GM23338 (cell line): ENCODE measurements around the gene ZNF641. TPM values are rescaled to one million over a fixed set of nuclear protein-coding genes. Genes with fewer than 3 reads are reported as not detected.

Experiments used
- ATAC-seq: fragments of 200-7000 bp; cut with Tn5 transposase; 3 replicates; pipeline ENCODE4 v1.9.1; 2020
- DNase-seq: peaks from one replicate; pipeline ENCODE4 v3.0.0-alpha.2; 2015; ENCODE audit warnings: low spot score
- H2AFZ ChIP-seq: fragments of 200-600 bp; sonication (generic); 2 replicates; pipeline ENCODE4 v1.8.0; 2016; ENCODE audit warnings: antibody characterized with exemption, mild to moderate bottlenecking, moderate library complexity
- H3F3A ChIP-seq: fragments of 200-600 bp; sonication (generic); replicated peaks from 2 replicates; pipeline ENCODE4 v1.8.0; 2017; ENCODE audit warnings: antibody characterized with exemption, mixed run types, low read depth
- H3K27ac ChIP-seq: fragments of 200-600 bp; sonication (generic); 2 replicates; pipeline ENCODE4 v1.6.1; 2016; ENCODE audit warnings: low read depth
- H3K27me3 ChIP-seq: fragments of 200-600 bp; sonication (generic); 2 replicates; pipeline ENCODE4 v1.8.0; 2016; ENCODE audit warnings: mild to moderate bottlenecking, mixed run types, moderate library complexity; ENCODE audit not compliant: insufficient read depth
- H3K36me3 ChIP-seq: fragments of 200-600 bp; sonication (generic); 2 replicates; pipeline ENCODE4 v1.8.0; 2016; ENCODE audit warnings: mild to moderate bottlenecking; ENCODE audit not compliant: insufficient read depth
- H3K4me1 ChIP-seq: fragments of 200-600 bp; sonication (generic); 2 replicates; pipeline ENCODE4 v1.8.0; 2016; ENCODE audit warnings: mild to moderate bottlenecking, moderate library complexity; ENCODE audit not compliant: insufficient read depth
- H3K4me2 ChIP-seq: fragments of 200-600 bp; sonication (generic); 2 replicates; pipeline ENCODE4 v1.7.1; 2017; ENCODE audit warnings: mixed run types
- H3K4me3 ChIP-seq: fragments of 200-600 bp; sonication (generic); 2 replicates; pipeline ENCODE4 v1.6.1; 2016; ENCODE audit warnings: mixed run types
- H3K79me2 ChIP-seq: fragments of 200-600 bp; sonication (generic); replicated peaks from 2 replicates; pipeline ENCODE4 v1.8.0; 2017; ENCODE audit warnings: mild to moderate bottlenecking; ENCODE audit not compliant: insufficient read depth
- H3K9me2 ChIP-seq: fragments of 200-600 bp; sonication (generic); 2 replicates; pipeline ENCODE4 v1.8.0; 2017; ENCODE audit not compliant: insufficient read depth
- H4K20me1 ChIP-seq: fragments of 200-600 bp; sonication (generic); replicated peaks from 2 replicates; pipeline ENCODE4 v1.8.0; 2017; ENCODE audit warnings: mild to moderate bottlenecking; ENCODE audit not compliant: insufficient read depth
- H3K27ac Mint-ChIP-seq: 2 replicates; pipeline ENCODE4 v1.8.0; 2020; ENCODE audit warnings: inconsistent platforms, mild to moderate bottlenecking, moderate library complexity, mixed read lengths
- H3K27me3 Mint-ChIP-seq: 3 replicates; pipeline ENCODE4 v1.8.0; 2022; ENCODE audit warnings: low read depth, mild to moderate bottlenecking, moderate library complexity, mixed read lengths, inconsistent platforms; ENCODE audit not compliant: insufficient read depth, poor library complexity
- H3K36me3 Mint-ChIP-seq: 3 replicates; pipeline ENCODE4 v1.8.0; 2021; ENCODE audit warnings: low read depth, mild to moderate bottlenecking, inconsistent platforms, moderate library complexity, mixed read lengths
- H3K4me1 Mint-ChIP-seq: 3 replicates; pipeline ENCODE4 v1.8.0; 2020; ENCODE audit warnings: mild to moderate bottlenecking, inconsistent platforms, mixed read lengths
- H3K4me3 Mint-ChIP-seq: 3 replicates; pipeline ENCODE4 v1.8.0; 2021; ENCODE audit warnings: moderate library complexity, mild to moderate bottlenecking, inconsistent platforms, mixed read lengths
- H3K9me3 Mint-ChIP-seq: 3 replicates; pipeline ENCODE4 v1.8.0; 2020; ENCODE audit warnings: moderate library complexity, mild to moderate bottlenecking, inconsistent platforms, mixed read lengths
- CREB1 ChIP-seq: fragments of 250-450 bp; sonication (Bioruptor Pico); IDR thresholded peaks from 2 replicates; pipeline ENCODE4 v1.5.0; 2020; ENCODE audit warnings: low read depth, mild to moderate bottlenecking, moderate library complexity
- EZH2phosphoT487 ChIP-seq: fragments of 200-600 bp; sonication (generic); IDR thresholded peaks from one replicate; pipeline ENCODE4 v1.8.1; 2018; ENCODE audit warnings: antibody characterized with exemption; ENCODE audit not compliant: unreplicated experiment
- REST ChIP-seq: IDR thresholded peaks from one replicate; pipeline ENCODE4 v1.6.1; 2018; ENCODE audit warnings: antibody characterized with exemption; ENCODE audit not compliant: unreplicated experiment
- ZNF114 ChIP-seq: fragments of 250-450 bp; sonication (Bioruptor Pico); IDR thresholded peaks from 2 replicates; pipeline ENCODE4 v1.5.0; 2020; ENCODE audit warnings: mild to moderate bottlenecking, moderate library complexity
- ZNF331 ChIP-seq: fragments of 250-450 bp; sonication (Bioruptor Pico); IDR thresholded peaks from 2 replicates; pipeline ENCODE4 v1.5.0; 2020; ENCODE audit warnings: low read depth, mild to moderate bottlenecking, moderate library complexity
- ZNF462 ChIP-seq: fragments of 250-450 bp; sonication (Bioruptor Pico); IDR thresholded peaks from 2 replicates; pipeline ENCODE4 v1.5.0; 2020; ENCODE audit warnings: mild to moderate bottlenecking, moderate library complexity
- polyA plus RNA-seq: library from polyadenylated mRNA; unstranded; fragments of >200 nt; fragmentation: Nextera tagmentation; extraction: Ambion mirVana; gene quantifications from 2 replicates; pipeline ENCODE4 v1.2.1, GENCODE V29; 2016
- total RNA-seq: library from RNA; depleted of rRNA; stranded (reverse); fragments of >200 nt; shearing (Covaris generic); gene quantifications from 2 replicates; pipeline ENCODE4 v1.2.3, GENCODE V29; 2014
- TF ChIP-seq, protein P1 (sequence below): IDR thresholded peaks from 2 replicates; pipeline ENCODE4 v1.6.1; 2016; ENCODE audit warnings: antibody characterized with exemption
- TF ChIP-seq, protein P2 (sequence below), 2 experiments: fragments of 200-600 bp in 1 of 2; sonication (generic) in 1 of 2; conservative IDR thresholded peaks; 2 replicates each; pipeline versions ENCODE4 v1.5.1 to v1.6.1; 2016 to 2017; ENCODE audit warnings: antibody characterized with exemption in 2 of 2, low read depth in 2 of 2, mild to moderate bottlenecking in 2 of 2, moderate library complexity in 1 of 2

ZNF641 gene
- total and polyA plus RNA-seq, 2 experiments from 2014 or later: 1.4 to 7.2 TPM

DNA sequence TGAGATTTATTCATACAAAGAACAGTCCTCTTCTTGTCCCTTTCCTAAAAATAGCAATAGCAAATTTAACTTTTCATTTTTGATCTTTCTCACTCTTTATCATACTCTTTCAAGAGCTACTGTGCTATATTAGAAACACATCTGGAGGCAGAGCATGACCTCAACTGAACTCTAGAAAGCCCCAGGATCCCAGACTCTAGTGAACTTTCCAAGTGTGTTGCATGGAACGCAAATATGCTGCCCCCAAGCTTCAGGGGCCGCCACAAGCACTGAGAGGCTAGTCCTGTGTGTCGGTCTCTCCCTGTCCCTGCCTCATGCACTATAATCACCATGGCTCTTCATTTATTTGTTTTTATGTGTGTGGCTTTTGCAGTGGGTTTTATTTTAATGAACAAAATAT is 38.7 kb upstream of the ZNF641 start (continued):
- no peak for TF ChIP-seq ZNF462 (CRISPR knock-in tag)
- TF ChIP-seq ZNF331 (CRISPR knock-in tag): no peak
- no peak for TF ChIP-seq REST
- no peak for TF ChIP-seq EZH2phosphoT487
- TF ChIP-seq ZNF114: no peak

DNA sequence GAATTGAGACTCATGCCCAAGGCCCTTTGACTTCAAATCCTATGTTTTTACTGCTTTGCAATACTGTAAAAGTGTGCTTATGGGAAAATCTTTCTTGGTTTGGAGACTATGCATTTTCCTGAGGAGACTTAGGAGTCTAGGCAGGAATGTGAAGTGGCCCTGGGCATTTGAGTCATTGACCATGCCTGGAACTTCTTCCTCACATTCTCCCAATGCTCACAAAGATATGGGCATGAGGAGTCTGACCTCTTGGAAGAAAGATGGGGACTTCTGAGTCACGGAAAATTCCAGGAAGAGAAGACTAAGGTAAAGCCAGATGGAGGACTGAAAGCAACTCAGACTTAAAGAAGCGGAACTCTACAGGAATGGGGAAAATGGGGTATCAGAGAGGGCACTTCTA is 38.2 kb upstream of the ZNF641 start:
- Histone ChIP-seq H3F3A (no peaks in the 10 kb centered on the region), H2AFZ (no peak overlapping the region), H4K20me1 (no peaks in the 10 kb centered on the region), H3K4me1 (no peaks in the 10 kb centered on the region), H3K9me2 (0 out of 2 replicates have a peak, but pooled peaks cover 5% of the 10 kb centered on the region), H3K4me3 (no peak overlapping the region), H3K79me2 (no peaks in the 10 kb centered on the region), H3K4me2 (no peak overlapping the region), H3K36me3 (no peaks in the 10 kb centered on the region), H3K27ac (no peak overlapping the region), H3K27me3 (no peaks in the 10 kb centered on the region; the same call in 1 of the 2 replicates)
- no peaks in the 10 kb centered on the region for H3K4me1 Mint-ChIP-seq
- DNase-seq (no peak), ATAC-seq (no peak)
- H3K9me3 Mint-ChIP-seq: no peaks in the 10 kb centered on the region
- no peak overlapping the region for H3K4me3 Mint-ChIP-seq
- H3K36me3 Mint-ChIP-seq: no peaks in the 10 kb centered on the region
- H3K27me3 Mint-ChIP-seq: no peaks in the 10 kb centered on the region
- H3K27ac Mint-ChIP-seq: no peak overlapping the region
- no peak for TF ChIP-seq ZNF331 (CRISPR knock-in tag)
- TF ChIP-seq, protein P1, sequence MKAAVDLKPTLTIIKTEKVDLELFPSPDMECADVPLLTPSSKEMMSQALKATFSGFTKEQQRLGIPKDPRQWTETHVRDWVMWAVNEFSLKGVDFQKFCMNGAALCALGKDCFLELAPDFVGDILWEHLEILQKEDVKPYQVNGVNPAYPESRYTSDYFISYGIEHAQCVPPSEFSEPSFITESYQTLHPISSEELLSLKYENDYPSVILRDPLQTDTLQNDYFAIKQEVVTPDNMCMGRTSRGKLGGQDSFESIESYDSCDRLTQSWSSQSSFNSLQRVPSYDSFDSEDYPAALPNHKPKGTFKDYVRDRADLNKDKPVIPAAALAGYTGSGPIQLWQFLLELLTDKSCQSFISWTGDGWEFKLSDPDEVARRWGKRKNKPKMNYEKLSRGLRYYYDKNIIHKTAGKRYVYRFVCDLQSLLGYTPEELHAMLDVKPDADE: no peak
- TF ChIP-seq, protein P2, sequence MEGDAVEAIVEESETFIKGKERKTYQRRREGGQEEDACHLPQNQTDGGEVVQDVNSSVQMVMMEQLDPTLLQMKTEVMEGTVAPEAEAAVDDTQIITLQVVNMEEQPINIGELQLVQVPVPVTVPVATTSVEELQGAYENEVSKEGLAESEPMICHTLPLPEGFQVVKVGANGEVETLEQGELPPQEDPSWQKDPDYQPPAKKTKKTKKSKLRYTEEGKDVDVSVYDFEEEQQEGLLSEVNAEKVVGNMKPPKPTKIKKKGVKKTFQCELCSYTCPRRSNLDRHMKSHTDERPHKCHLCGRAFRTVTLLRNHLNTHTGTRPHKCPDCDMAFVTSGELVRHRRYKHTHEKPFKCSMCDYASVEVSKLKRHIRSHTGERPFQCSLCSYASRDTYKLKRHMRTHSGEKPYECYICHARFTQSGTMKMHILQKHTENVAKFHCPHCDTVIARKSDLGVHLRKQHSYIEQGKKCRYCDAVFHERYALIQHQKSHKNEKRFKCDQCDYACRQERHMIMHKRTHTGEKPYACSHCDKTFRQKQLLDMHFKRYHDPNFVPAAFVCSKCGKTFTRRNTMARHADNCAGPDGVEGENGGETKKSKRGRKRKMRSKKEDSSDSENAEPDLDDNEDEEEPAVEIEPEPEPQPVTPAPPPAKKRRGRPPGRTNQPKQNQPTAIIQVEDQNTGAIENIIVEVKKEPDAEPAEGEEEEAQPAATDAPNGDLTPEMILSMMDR (conservative IDR thresholded peaks at IDR 0.05; ENCODE audit: low read depth in 2 of 2): no peak
- no peak for TF ChIP-seq EZH2phosphoT487
- no peak for TF ChIP-seq REST
- TF ChIP-seq ZNF114: no peak
- no peak for TF ChIP-seq CREB1
